Myocyte (in vitro differentiated cells): ENCODE data around the gene RICTOR. TPM values are rescaled to one million over a fixed set of nuclear protein-coding genes. Genes with fewer than 3 reads are reported as not detected.
A peak's percentile ranks its signal among the peaks of the same experiment; 100 is the strongest.
"Not testable (repeated sequence)": the region's sequence is repeated elsewhere in the genome, so short reads cannot be mapped to it uniquely, and the experiment has no call there.

Experiments used
- DNase-seq: peaks from one replicate; pipeline ENCODE4 v3.0.0-alpha.2; 2012; ENCODE audit warnings: low read depth
- total RNA-seq: library from RNA; depleted of rRNA; stranded (reverse); fragments of >200 nt; gene quantifications from 2 replicates; pipeline ENCODE4 v1.2.3, GENCODE V29; 2014

Gene RICTOR
- total RNA-seq, 1 donor from 2014 or later, result 28.5 TPM

DNA sequence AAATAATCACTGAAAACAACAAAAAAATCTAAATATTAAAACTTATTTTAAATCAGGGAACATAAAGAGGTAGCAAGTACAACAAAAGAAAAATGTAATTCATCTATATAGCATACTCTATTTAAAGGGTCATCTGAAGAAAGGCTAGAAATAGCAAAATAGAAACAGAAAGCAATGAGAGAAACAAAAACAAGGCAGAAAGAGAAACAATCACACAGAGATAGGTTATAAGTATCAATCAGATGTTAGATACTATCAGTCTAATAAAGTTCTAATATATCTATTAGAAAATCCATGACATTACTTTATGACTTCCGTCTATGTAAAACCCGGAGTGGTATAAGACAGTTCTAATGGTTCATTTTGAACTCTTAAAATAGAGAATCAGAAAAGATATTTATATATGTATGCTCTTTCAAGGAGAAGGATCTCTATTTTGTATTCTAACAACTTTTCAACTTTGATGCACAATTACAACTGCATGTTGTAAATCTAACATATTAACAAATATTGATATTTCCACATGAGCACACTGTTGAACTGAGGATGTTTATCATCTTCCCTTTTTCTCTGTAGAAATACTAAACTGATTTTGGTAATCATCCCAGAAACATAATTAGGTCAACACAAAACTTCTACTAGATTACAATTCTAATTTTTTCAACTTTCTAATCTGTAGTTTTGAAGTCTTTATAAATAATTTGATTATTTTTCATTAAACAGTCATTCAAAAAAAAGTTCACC lies 15.8 kb downstream of the RICTOR start:
- no peak for DNase-seq

DNA sequence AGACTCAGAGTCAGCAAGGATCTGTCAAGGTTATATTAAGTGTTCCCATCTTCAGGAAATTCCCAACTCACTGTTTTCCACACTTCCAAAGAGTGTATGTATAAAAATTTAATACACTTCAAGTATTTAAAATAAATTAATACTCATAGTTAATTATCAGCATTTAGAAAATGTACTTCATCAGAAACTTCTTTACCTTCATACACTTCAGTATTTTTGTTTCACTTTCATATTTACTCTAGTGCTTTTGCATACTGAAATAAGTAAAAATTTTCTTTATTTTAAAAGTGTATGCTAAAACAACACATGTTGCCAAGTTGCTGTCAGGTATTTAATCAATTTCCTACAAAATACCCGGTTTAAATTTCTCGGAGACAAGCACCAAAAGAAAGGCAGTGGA lies 16.5 kb downstream of the RICTOR start:
- no peak for DNase-seq

DNA sequence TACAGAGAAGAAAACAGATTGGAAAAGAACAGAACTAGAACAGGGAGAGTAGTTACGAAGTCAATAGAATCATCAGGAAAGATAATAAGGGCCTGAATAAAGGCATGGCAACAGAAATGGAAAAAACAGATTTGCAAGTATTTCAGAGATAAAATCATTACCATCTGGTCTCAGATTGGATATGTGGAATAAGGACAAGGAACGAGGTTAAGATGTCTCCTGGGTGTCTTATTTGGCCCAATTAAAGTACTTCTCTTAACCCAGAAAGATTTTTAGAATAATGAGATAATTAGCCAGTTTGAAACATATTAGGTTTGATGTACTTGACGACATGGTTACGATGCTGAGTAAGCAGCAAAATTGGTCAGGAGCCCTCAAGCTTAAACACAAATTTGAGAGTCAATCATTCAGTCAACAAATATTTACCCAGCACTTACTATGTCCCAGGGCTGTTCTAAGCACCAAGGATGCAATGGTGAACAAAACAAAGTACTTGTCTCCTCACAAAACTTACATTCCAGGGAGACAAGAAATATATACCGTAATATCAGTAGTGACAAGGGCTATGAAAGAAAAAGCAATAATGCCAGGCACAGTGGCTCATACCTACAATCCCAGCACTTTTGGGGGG lies 18.3 kb downstream of the RICTOR start:
- no peak for DNase-seq

DNA sequence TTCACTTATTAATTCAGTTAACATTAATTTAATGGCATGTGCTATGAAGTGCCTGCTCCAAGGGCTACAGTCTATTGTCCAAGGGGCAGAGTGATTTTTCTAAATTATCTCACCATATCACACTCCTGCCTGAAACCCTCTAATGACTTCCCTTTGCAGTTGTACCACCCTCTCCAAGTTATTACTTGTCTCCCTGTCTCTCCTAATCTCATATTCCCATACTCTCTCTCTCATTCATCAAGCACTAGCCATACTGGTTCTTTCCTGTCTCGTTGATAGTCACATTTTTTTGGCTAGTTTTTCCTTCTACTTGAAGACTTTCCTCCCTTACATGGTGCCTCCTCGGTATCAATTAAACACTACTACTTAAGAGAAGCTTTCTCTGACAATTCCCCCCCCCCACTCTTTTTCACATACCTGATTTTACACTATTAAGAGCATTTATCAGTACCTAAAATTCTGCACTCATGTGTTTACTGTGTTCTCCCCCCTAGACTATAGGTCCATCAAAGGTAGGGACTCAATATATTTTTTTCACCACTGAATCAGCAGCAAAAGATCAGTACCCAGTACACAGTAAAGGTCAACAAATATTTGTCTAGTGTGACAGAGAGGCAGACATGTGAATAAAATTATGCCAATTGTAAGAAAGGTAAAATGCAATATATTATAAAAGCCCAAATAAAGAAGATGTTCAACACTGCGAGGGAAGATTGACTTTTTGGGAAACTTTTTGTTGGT lies 19.0 kb downstream of the RICTOR start:
- DNase-seq, result no peak

DNA sequence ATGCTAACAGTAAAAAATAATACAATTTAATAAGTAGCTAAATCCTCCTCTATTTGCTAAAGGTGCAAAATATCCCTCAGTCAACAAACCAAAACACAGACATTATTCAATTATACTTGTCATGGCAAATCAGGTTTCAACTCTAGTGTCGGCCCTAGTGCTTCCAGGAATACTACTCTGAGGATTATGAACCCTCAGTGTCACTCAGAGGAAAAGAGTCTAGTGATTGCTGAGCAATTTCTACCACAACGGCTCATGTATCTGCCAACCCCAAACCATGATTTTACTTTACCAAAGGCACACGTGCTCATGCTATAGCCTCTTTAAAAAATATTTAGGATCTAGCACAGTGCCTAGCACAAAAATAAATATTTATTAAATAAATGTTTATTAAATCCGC lies 21.0 kb downstream of the RICTOR start:
- no peak for DNase-seq

DNA sequence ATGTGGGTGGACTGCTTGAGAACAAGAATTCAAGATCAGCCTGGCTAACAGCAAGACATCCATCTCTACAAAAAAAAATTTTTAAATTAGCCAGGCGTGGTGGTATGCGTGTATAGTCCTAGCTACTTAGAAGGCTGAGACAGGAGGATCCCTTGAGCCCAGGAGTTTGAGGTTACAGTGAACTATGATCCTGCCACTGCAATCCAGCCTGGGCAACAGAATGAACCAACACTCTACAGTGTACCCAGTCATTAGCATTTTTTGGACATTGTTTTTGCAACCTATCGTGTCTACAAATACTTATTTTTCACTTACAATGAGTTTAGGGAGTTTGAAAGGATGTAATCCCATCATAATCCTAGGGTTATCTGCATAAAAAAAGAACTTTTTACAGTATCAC lies 22.1 kb downstream of the RICTOR start:
- no peak for DNase-seq

DNA sequence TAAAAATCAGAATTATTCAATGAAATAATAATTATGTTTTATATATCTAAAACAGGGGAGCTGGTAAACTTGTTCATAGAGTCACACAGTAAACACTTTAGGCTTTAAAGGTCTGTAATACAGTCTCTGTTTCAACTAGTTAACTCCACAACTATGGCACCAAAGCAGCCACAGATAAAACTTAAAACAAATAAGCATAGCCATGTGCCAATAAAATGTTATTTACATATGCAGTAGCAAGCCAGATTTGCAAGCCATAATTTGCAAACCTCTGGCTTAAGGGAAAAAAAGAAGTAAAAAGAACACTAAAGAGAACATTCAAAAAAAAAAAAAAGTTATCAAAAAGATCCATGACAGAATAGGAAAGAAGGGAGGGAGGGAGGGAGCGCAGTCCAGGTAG lies 24.9 kb downstream of the RICTOR start:
- DNase-seq, result no peak

DNA sequence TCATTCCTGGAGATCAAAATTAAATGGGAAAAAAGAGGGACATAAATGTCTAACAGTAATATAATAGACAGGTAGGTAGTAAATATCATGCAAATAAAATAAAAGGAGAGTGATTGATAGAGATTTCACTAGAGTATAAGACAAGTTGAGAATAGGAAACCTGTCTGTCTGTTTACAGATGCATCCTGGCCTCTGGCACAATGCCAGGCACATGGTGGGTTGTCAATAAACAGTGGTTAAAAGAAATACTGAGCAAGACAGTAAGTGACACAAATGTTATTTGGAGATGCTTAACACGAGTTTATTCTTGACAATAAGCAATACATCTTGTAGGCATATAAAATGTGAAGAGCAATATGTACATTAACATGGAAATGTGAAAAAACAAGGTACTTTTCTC lies 33.3 kb downstream of the RICTOR start:
- peak; percentile 37 for DNase-seq

DNA sequence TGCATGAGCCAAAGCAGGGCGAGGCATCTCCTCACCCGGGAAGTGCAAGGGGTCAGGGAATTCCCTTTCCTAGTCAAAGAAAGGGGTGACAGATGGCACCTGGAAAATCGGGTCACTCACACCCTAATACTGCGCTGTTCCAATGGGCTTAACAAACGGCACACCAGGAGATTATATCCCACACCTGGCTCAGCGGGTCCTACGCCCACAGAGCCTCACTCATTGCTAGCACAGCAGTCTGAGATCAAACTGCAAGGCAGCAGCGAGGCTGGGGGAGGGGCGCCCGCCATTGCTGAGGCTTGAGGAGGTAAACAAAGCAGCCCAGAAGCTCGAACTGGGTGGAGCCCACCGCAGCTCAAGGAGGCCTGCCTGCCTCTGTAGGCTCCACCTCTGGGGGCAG lies 39.7 kb downstream of the RICTOR start:
- DNase-seq, result not testable (repeated sequence)

DNA sequence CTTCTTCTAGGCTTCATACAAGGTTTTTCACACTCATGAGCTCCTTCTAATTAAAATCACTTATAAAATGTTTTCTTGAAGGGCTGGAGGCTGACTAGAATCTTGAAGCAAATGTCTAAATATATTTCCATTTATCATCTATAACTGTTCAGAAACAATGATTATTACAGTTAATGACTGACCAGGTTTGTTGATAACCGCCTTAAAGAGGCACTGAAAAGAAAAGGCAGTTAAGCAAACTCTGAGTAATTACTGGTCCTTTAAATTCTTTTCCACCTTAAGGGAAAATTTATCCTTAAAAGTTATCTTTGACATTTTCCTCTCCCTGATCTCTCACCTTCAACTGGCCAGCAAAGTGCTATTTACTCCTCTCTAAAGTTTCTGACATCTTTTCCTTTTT lies 43.2 kb downstream of the RICTOR start:
- no peak for DNase-seq

DNA sequence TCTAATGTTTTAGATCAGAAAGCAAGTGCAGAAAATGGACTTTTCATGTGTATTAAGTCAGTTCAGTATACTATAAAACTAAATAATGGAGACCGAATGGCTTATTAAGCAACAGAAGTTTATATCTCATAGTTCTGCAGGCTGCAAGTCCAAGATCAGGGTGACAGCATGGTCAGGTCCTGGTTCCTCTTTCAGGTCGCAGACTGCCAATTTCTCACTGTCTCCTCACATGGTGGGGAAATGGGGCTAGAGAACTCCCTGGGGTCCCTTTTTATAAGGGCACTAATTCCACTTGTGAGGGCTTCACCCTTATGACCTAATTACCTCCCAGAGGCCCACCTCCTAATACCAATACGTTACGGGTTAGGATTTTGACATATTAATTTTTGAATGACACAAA lies 48.7 kb downstream of the RICTOR start:
- DNase-seq, result no peak

DNA sequence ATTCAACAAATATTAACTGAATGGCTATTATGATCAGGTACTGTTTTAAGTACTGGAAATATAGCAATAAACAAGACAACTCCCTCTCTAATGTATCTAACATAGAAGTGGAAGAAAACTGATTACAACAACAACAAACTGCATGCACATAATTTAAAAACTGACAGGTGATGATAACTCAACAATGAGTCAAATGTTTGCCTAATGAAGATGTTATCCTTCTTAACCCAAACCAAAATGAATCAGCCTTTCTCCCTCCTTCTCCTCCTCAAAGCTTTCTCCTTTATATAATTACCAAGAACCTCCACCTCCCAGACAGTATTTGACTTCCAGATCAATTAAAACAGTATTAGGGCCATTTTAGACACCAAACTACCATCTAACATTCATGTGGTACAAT lies 49.3 kb downstream of the RICTOR start:
- DNase-seq, result peak; percentile 10

DNA sequence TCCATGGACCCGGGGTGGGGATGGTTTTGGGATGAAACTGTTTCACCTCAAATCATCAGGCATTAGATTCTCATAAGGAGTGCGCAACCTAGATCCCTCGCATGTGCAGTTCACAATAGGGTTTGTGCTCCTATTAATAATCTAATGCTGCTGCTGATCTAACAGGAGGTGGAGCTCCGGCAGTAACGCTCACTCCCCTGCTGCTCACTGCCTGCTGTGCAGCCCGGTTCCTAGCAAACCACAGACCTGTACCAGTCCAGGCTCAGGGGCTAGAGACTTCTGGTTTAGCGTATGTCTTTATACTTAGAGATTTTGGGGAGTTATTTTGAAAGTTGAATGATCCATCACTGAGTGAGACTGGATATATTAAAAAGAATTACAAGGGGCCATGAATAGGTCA lies 50.2 kb downstream of the RICTOR start:
- DNase-seq, result peak; percentile 25

DNA sequence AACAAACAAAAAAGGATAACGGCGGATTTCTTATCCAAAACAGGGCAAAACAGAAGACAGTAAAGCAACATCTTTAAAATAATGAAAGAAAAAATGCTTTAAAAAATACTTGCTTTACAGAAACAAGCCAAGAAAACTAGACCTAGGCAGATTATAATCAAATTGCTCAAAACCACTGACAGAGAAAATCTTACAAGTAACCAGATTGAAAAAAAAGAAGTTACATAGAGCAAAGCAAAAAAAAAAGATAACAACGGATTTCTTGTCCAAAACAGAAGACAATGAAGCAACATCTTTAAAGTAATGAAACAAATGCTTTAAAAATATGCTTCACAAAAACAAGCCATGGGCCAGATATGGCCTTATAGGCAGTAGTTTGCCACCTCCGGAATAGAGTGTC lies 51.1 kb downstream of the RICTOR start:
- DNase-seq, result no peak

DNA sequence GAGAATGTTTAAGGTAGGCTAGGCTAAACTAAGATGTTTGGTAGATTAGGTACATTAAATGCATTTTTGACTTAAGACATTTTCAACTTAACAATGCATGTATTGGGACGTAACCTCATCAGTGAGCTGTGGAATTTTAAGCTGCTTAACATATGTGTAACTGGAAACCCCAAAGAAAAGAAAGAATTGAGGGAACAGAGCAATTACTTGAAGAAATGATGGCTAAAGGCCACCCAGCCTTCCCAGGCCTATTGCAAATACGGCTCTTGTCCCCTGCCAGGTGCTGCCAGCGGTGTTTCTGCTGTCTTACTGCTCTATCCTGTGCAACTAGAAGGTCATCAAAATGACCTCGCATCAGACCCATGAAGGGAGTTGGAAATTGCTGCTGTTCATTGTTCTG lies 52.0 kb downstream of the RICTOR start:
- DNase-seq, result no peak

DNA sequence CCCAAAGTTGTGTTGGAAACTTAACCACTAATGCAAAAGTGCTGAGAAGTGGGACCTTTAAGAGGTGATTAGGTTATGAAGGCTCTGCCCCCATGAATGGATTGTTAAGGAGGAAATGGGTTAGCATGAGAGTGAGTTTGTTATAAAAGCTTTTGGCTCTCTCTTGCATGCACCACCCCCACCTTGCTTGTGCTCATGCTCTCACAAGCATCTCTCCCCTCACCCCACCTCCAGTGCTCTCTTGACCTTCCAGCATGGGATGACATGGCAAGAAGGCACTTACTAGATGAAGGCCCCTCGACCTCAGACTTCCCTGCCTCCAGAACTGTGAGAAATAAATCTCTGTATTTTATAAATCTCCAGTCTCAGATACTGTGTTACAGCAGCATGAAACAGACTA lies 52.8 kb downstream of the RICTOR start:
- no peak for DNase-seq

DNA sequence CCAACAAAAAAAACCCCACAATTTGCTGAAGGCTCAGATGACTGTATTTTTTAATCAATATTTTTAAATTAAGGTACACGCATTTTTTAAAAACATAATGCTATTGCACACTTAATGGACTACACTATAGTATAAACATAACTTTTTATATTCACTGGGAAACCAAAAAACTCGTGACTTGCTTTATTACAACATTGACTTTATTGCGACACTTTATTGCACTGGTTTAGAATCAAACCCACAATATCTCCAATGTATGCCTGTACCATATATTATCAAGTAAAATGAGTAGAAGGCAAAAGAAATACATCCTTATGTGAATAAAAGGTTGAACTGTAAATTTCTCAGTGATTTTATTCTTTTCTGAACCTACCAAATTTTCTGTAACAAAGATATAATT lies 53.7 kb downstream of the RICTOR start:
- no peak for DNase-seq

DNA sequence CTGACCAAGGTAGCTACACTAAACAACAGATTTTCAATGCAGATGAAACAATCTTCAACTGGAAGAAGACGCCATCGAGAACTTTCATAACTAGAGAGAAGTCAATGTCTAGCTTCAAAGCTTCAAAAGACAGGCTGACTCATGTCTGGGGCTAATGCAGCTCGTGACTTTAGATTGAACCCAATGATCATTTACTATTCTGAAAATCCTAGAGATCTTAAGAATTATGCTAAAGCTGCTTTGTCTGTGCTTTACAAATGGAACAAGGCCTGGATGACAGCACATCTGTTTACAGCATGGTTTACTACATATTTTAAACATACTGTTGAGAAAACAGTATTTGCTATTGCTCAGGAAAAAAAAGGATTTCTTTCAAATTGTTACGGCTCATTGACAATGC lies 54.9 kb downstream of the RICTOR start:
- no peak for DNase-seq

DNA sequence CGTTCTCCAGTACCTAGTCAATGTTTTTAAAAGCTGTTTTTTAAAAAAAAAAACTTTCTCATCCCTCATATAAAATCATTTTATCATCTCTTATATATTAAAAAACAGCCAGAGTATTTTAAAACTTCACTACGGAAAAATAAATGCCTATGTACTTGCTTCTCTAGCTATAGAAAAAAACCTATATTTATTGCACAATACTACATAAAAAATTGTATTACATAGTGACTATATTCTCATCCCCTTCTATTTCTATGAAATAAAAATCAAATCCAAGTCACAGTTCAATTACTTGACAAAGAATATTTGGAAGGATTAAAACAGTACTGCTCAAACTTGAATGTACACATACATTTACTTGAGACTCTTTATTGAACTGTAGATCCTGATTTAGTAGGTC lies 56.7 kb downstream of the RICTOR start:
- no peak for DNase-seq

DNA sequence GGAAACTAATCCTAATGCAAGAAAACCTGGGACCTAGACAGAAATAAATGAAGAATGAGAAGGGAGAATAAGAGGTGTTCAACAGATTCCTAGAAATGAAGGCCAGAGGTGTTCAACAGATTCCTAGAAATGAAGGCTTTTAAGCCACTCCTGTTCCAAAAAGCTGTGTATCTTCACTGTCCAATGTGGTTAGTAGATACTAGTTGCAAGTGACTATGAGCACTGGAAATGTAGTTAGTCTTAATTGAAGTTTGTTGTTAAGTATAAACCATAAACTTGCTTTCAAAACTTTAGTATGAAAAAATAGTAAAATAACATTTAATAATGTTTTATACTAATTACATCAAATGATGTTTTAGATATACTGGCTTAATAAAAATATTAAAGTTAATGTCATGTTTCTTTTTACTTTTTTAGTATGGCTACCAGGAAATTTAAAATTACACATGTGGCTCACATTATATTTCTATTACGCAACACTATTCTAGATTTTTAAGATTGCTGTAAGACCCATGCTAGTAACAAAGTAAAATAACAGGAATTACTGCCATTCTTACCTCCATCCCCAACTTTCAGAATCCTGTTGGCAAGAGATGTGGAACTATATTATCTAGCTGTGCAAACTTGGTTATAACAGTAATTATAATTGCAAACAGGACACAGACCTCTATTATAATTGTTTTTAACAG lies 57.5 kb downstream of the RICTOR start:
- DNase-seq, result peak; percentile 9

DNA sequence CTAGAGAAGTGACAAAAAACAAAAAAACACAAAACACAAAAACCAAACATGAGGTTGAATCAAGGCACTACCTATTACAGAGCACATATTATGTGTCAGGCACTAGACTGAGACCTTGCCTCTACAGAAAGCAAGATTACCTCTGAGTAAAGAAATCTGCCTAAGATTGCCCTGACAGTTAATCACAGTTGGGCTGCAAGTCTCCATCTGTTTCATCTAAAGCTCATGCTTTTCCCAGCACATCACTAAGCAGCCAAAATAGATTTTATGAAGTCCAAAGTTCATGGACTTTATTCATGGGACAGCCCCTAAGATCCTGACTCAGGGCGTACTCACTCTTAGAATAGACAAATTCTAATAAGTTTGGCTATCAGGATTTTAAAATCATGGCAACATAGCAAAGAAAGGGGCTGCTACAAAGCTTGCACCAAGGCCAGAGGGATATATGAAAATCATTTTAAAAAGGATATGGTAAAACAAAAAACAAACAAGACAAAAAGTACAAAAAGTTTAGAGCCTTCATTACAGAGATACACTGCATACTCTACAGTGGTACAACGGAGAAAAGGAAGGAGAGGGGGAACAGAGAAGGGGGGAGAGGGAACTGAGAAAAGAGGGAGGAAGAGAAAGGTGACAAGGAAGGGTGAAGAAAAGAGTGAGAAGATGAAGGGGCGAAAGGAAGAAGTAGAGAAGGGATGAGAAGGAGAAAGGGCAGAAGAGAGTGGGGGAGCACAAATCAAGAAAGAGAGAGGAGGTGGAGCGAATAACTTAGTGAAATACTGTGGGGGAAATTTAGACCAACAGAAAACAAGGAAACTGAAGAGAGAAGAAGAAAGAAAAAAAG lies 58.2 kb downstream of the RICTOR start:
- DNase-seq, result peak; percentile 57
